NCI-H774 (cell line): ENCODE data around the gene ATG5.
"Not testable (repeated sequence)": the region's sequence is repeated elsewhere in the genome, so short reads cannot be mapped to it uniquely, and the experiment has no call there.

Experiments
- DNase-seq: peaks from one replicate; lab custom pipeline; 2025; lab: John Stamatoyannopoulos, UW

ATG5 gene

GRCh38 chr6:106256201-106256968, 69.2 kb downstream of the ATG5 start:
- DNase-seq: no peak

GRCh38 chr6:106255306-106255705, 70.3 kb downstream of the ATG5 start:
- no peak for DNase-seq

- DNase-seq: no peak
Observed at GRCh38 chr6:106254636-106255035, 70.9 kb downstream of the ATG5 start.

- no peak for DNase-seq
Observed at GRCh38 chr6:106253731-106254130, 71.8 kb downstream of the ATG5 start.

GRCh38 chr6:106253172-106253571, 72.4 kb downstream of the ATG5 start:
- no peak for DNase-seq

- DNase-seq: no peak
Observed at GRCh38 chr6:106252687-106253086, 72.9 kb downstream of the ATG5 start.

- DNase-seq: not testable (repeated sequence)
Observed at GRCh38 chr6:106251531-106252255, 73.9 kb downstream of the ATG5 start.

GRCh38 chr6:106250953-106251352, 74.6 kb downstream of the ATG5 start:
- DNase-seq: no peak

GRCh38 chr6:106249658-106250057, 75.9 kb downstream of the ATG5 start:
- no peak for DNase-seq

GRCh38 chr6:106247733-106248132, 77.8 kb downstream of the ATG5 start:
- no peak for DNase-seq

GRCh38 chr6:106247293-106247692, 78.3 kb downstream of the ATG5 start:
- no peak for DNase-seq

- no peak for DNase-seq
Observed at GRCh38 chr6:106244931-106245330, 80.6 kb downstream of the ATG5 start.

GRCh38 chr6:106244521-106244920, 81.0 kb downstream of the ATG5 start:
- no peak for DNase-seq

GRCh38 chr6:106243261-106243660, 82.3 kb downstream of the ATG5 start:
- DNase-seq: no peak

- no peak for DNase-seq
Observed at GRCh38 chr6:106241498-106241897, 84.1 kb downstream of the ATG5 start.

- DNase-seq: no peak
Observed at GRCh38 chr6:106237286-106237685, 88.3 kb downstream of the ATG5 start.

GRCh38 chr6:106229876-106230445, 95.6 kb downstream of the ATG5 start:
- DNase-seq: not testable (repeated sequence)

- no peak for DNase-seq
Observed at GRCh38 chr6:106227612-106228507, 97.7 kb downstream of the ATG5 start.

- no peak for DNase-seq
Observed at GRCh38 chr6:106226676-106227075, 98.9 kb downstream of the ATG5 start.

- no peak for DNase-seq
Observed at GRCh38 chr6:106225581-106225980, 100.0 kb downstream of the ATG5 start.

- peak; percentile 65 for DNase-seq
Observed at GRCh38 chr6:106223300-106223930, 102.1 kb downstream of the ATG5 start.

- DNase-seq: no peak
Observed at GRCh38 chr6:106220485-106220884, 105.1 kb downstream of the ATG5 start.
